Liver (tissue), 3 donors: ENCODE data around the gene CHRNA5.

Source experiments
- ATF3 ChIP-seq: IDR thresholded peaks from 2 replicates; pipeline ENCODE4 v1.6.1; 2016; ENCODE audit warnings: antibody characterized with exemption
- CTCF ChIP-seq: fragments of 150-350 bp; IDR thresholded peaks from 2 replicates; pipeline ENCODE4 v1.5.1; 2017; ENCODE audit warnings: improper control_type of control experiment, low read depth, low read length; ENCODE audit not compliant: missing input control
- EGR1 ChIP-seq, 2 donors: IDR thresholded peaks; 2 replicates each; pipeline ENCODE4 v1.6.1; 2016 to 2018; ENCODE audit warnings: antibody characterized with exemption in 2 of 2, low read depth in 2 of 2
- GABPA ChIP-seq, 2 donors: IDR thresholded peaks in 1 of 2; conservative IDR thresholded peaks in 1 of 2; 2 replicates each; pipeline ENCODE4 v1.6.1; 2016; ENCODE audit warnings: antibody characterized with exemption in 2 of 2, mild to moderate bottlenecking in 1 of 2, moderate library complexity in 1 of 2
- HNF4A ChIP-seq, 2 donors: conservative IDR thresholded peaks; 2 replicates each; pipeline ENCODE4 v1.6.1; 2016; ENCODE audit warnings: antibody characterized with exemption in 2 of 2, mild to moderate bottlenecking in 2 of 2
- JUND ChIP-seq, 2 donors: IDR thresholded peaks; 2 replicates each; pipeline ENCODE4 v1.6.1; 2016; ENCODE audit warnings: antibody characterized with exemption in 2 of 2
- MAX ChIP-seq: IDR thresholded peaks from 2 replicates; pipeline ENCODE4 v1.6.1; 2016; ENCODE audit warnings: antibody characterized with exemption
- RAD21 ChIP-seq, 2 donors: IDR thresholded peaks; 2 replicates each; pipeline ENCODE4 v1.6.1; 2016; ENCODE audit warnings: antibody characterized with exemption in 2 of 2, mild to moderate bottlenecking in 2 of 2
- RXRA ChIP-seq, 2 donors: IDR thresholded peaks; 2 replicates each; pipeline ENCODE4 v1.6.1; 2017 to 2018; ENCODE audit warnings: antibody characterized with exemption in 2 of 2, mild to moderate bottlenecking in 1 of 2
- SP1 ChIP-seq: IDR thresholded peaks from 2 replicates; pipeline ENCODE4 v1.6.1; 2018; ENCODE audit warnings: antibody characterized with exemption, mild to moderate bottlenecking
- TAF1 ChIP-seq: conservative IDR thresholded peaks from 2 replicates; pipeline ENCODE4 v1.6.1; 2016; ENCODE audit warnings: antibody characterized with exemption, mild to moderate bottlenecking
- YY1 ChIP-seq: IDR thresholded peaks from 2 replicates; pipeline ENCODE4 v1.6.1; 2016; ENCODE audit warnings: antibody characterized with exemption, mild to moderate bottlenecking
- TF ChIP-seq, protein P1 (sequence below): IDR thresholded peaks from 2 replicates; pipeline ENCODE4 v1.6.1; 2016; ENCODE audit warnings: antibody characterized with exemption, mild to moderate bottlenecking
- TF ChIP-seq, protein P2 (sequence below): IDR thresholded peaks from 2 replicates; pipeline ENCODE4 v1.6.1; 2016; ENCODE audit warnings: antibody characterized with exemption
- donor health status: healthy.
- donor health status: healthy.

DNA sequence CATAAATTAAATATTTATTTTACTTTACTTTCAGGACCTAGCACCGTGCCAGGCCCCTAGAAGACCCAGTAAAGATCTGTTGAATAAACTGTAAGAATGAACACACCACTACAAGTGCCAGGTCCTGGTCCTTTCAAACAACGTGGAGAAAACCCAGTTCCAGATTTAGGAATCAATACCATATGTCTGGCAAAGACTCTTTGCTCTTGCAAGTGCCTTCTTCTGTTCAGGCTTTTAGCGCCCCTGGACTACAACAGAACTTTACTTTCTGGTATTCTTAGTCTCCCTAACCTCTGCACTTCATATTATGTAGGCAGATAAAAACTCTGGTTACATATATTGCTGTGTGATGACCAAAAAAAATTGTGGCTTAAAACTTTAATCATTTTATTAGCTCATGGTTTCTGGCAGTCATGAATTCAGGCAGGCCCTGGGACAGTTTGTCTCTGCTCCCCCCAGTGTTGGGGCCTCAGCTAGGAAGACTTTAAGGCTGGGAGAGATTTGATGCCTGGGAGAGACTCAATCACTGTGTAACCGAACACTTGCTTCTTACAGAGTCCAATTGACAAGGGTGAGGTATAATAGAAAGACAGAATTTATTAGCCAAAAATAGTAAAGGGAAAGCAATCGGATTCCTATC, 27.9 kb upstream of the CHRNA5 start:
- no peak for TF ChIP-seq MAX
- TF ChIP-seq, protein P1, sequence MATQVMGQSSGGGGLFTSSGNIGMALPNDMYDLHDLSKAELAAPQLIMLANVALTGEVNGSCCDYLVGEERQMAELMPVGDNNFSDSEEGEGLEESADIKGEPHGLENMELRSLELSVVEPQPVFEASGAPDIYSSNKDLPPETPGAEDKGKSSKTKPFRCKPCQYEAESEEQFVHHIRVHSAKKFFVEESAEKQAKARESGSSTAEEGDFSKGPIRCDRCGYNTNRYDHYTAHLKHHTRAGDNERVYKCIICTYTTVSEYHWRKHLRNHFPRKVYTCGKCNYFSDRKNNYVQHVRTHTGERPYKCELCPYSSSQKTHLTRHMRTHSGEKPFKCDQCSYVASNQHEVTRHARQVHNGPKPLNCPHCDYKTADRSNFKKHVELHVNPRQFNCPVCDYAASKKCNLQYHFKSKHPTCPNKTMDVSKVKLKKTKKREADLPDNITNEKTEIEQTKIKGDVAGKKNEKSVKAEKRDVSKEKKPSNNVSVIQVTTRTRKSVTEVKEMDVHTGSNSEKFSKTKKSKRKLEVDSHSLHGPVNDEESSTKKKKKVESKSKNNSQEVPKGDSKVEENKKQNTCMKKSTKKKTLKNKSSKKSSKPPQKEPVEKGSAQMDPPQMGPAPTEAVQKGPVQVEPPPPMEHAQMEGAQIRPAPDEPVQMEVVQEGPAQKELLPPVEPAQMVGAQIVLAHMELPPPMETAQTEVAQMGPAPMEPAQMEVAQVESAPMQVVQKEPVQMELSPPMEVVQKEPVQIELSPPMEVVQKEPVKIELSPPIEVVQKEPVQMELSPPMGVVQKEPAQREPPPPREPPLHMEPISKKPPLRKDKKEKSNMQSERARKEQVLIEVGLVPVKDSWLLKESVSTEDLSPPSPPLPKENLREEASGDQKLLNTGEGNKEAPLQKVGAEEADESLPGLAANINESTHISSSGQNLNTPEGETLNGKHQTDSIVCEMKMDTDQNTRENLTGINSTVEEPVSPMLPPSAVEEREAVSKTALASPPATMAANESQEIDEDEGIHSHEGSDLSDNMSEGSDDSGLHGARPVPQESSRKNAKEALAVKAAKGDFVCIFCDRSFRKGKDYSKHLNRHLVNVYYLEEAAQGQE = no peak
- TF ChIP-seq CTCF = no peak
- TF ChIP-seq GABPA (IDR thresholded peaks at IDR 0.05 in 1 of 2, conservative IDR thresholded peaks at IDR 0.05 in 1 of 2) = no peak
- no peak for TF ChIP-seq RAD21 (IDR thresholded peaks at IDR 0.05)
- no peak for TF ChIP-seq YY1
- TF ChIP-seq RXRA (IDR thresholded peaks at IDR 0.05) = no peak
- no peak for TF ChIP-seq TAF1
- TF ChIP-seq SP1 = no peak
- no peak for TF ChIP-seq JUND (IDR thresholded peaks at IDR 0.05)
- TF ChIP-seq, protein P2, sequence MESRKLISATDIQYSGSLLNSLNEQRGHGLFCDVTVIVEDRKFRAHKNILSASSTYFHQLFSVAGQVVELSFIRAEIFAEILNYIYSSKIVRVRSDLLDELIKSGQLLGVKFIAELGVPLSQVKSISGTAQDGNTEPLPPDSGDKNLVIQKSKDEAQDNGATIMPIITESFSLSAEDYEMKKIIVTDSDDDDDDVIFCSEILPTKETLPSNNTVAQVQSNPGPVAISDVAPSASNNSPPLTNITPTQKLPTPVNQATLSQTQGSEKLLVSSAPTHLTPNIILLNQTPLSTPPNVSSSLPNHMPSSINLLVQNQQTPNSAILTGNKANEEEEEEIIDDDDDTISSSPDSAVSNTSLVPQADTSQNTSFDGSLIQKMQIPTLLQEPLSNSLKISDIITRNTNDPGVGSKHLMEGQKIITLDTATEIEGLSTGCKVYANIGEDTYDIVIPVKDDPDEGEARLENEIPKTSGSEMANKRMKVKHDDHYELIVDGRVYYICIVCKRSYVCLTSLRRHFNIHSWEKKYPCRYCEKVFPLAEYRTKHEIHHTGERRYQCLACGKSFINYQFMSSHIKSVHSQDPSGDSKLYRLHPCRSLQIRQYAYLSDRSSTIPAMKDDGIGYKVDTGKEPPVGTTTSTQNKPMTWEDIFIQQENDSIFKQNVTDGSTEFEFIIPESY = no peak
- TF ChIP-seq EGR1 (IDR thresholded peaks at IDR 0.05; ENCODE audit: low read depth in 2 of 2) = no peak
- TF ChIP-seq ATF3 = no peak
- TF ChIP-seq HNF4A (conservative IDR thresholded peaks at IDR 0.05) = no peak
